Mammary epithelial cell (primary cell): ENCODE measurements around the gene CCDC28B.
"Not testable (repeated sequence)": the region's sequence is repeated elsewhere in the genome, so short reads cannot be mapped to it uniquely, and the experiment has no call there.

Experiments used
- EZH2 ChIP-seq: IDR thresholded peaks from 2 replicates; pipeline ENCODE4 v1.6.1; 2012; ENCODE audit warnings: low read length, inconsistent platforms, borderline replicate concordance
- TF ChIP-seq, protein P1 (sequence below), 2 donors: IDR thresholded peaks in 1 of 2; conservative IDR thresholded peaks in 1 of 2; 2 replicates each; pipeline ENCODE4 v1.5.1; 2011 to 2012; ENCODE audit warnings: inconsistent platforms in 2 of 2, low read length in 2 of 2, mild to moderate bottlenecking in 2 of 2, control low read depth in 1 of 2, low read depth in 1 of 2; ENCODE audit not compliant: insufficient read depth in 1 of 2; ENCODE audit errors: extremely low read depth in 1 of 2

DNA sequence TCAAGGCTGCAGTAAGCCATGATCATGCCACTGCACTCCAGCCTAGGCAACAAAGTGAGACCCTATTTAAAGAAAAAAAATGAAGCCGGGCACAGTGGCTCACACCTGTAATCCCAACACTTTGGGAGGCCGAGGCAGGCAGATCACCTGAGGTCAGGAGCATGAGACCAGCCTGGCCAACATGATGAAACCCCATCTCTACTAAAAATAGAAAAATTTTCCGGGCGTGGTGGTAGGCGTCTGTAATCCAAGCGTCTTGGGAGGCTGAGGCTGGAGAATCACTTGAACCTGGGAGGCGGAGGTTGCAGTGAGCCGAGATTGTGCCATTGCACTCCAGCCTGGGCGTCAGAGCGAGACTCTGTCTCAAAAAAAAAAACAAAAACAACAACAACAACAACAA is 34.8 kb upstream of the CCDC28B start:
- TF ChIP-seq, protein P1, sequence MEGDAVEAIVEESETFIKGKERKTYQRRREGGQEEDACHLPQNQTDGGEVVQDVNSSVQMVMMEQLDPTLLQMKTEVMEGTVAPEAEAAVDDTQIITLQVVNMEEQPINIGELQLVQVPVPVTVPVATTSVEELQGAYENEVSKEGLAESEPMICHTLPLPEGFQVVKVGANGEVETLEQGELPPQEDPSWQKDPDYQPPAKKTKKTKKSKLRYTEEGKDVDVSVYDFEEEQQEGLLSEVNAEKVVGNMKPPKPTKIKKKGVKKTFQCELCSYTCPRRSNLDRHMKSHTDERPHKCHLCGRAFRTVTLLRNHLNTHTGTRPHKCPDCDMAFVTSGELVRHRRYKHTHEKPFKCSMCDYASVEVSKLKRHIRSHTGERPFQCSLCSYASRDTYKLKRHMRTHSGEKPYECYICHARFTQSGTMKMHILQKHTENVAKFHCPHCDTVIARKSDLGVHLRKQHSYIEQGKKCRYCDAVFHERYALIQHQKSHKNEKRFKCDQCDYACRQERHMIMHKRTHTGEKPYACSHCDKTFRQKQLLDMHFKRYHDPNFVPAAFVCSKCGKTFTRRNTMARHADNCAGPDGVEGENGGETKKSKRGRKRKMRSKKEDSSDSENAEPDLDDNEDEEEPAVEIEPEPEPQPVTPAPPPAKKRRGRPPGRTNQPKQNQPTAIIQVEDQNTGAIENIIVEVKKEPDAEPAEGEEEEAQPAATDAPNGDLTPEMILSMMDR (conservative IDR thresholded peaks at IDR 0.05 in 1 of 2, IDR thresholded peaks at IDR 0.05 in 1 of 2; ENCODE audit: extremely low read depth in 1 of 2, insufficient read depth in 1 of 2, low read depth in 1 of 2, low read length in 2 of 2): not testable (repeated sequence)
- TF ChIP-seq EZH2: not testable (repeated sequence)
